Fibroblast of the conjunctiva (primary cell): ENCODE measurements around the gene PDZRN3.
"Not testable (repeated sequence)": the region's sequence is repeated elsewhere in the genome, so short reads cannot be mapped to it uniquely, and the experiment has no call there.

Experiments used
- DNase-seq: peaks from one replicate; pipeline ENCODE4 v3.0.0-alpha.2; 2010; ENCODE audit warnings: low read depth

PDZRN3 gene

DNA sequence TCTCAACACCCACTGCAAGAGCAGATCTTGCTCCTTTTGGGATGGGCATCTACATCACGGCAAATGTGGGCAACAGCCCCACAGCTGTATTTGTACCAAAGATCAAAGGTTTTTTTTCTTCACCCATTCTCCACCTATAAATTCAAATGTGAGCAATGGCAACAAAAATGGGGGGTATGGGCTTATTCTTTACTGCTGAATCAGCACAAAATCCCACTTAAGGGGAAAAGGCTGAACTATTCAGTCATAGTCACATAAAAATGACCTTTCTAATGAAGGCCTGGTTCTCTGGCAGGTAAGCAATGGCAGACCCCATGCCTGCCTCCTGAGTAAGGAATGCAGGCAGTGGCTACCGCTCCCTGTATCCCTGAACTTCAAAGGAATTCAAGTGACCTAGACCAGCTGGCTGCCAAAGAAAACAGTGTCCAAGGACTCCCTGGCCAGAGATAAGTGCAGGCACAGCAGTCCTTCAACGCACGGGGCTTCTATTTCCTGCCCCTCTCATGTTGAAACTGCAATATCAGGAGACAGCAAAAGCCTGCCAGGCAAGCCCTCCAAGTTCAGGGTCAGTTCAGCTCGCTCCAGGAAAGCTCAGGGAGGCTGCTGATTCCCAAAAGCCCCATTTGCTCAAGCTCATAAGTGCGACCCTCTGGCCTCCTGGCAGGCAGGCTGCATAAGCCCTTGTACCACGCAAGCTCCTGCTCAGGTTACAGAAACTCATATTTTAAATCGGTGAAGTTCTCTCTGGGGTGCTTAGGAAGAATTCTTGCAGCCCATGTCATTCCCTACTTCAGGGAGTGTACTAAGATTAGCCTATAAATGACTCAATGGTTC lies 134.1 kb downstream of the PDZRN3 start:
- DNase-seq, result peak; percentile 37

DNA sequence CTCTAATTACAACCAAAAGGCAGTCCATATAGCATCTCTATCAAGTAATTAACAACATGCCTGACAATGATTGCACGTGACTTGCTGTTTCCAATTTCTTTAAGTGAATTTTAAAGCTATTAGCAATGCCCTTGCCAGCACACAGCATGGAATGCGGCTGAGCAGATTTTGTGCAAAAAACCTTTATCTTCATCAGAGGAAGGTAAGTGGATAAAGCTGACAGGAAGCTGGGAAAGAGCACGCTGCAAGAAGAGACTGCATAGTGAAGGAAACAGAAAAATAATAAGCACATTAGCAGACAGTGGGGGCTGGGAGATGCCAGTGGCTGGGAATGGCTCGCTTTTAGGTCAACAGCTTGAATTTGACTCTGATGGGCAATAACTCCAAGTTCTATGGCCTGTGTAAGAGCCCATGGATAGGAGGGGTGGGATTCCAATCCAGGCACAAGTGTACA lies 138.8 kb downstream of the PDZRN3 start:
- DNase-seq, result no peak

GRCh38 chr3:73484656-73485248 lies 140.0 kb downstream of the PDZRN3 start:
- DNase-seq, result no peak

GRCh38 chr3:73481888-73482287 lies 142.9 kb downstream of the PDZRN3 start:
- no peak for DNase-seq

- DNase-seq, result peak; percentile 24
These were observed 144.5 kb downstream of the PDZRN3 start for GRCh38 chr3:73480187-73480672.

GRCh38 chr3:73479325-73479724 lies 145.4 kb downstream of the PDZRN3 start:
- DNase-seq, result no peak

GRCh38 chr3:73478858-73479257 lies 145.9 kb downstream of the PDZRN3 start:
- no peak for DNase-seq

DNA sequence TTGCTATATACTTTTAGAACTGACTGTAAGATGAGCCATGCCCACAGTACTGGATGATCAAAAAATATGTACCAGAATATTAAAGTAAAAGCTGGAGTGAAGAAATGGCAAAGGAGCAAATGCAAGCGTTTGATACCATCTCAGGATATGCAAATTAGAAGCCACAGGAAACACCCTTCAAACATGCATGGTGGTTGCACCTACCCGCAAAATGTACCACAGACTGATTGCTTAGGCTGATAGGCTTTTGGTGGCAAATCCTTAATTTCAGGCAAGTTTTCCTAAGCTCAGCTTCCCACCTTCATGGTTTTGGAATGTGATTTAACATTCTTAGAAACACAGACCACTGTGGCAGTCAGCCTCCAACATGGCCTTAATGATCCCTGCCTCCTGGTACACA lies 149.0 kb downstream of the PDZRN3 start:
- no peak for DNase-seq

DNA sequence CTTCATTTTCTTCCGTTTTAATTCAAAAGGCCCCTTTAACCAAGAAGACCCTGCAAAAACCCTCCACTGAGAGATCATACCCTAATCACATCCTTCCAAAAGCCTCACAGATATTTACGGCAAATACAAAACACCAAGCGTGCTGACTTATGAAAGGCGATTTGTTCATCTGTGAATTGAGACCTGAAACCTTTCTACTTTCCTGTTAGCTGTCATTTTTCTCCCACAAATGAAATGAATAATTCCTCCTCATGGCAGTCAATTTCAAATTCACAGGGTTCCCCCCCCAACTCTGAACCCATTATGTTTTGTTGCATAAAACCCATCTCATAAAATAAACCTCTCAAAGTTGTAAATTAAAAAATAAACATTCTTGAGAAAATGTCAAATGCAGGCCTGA lies 149.6 kb downstream of the PDZRN3 start:
- no peak for DNase-seq

- no peak for DNase-seq
These were observed 150.1 kb downstream of the PDZRN3 start for GRCh38 chr3:73474619-73475018.

- no peak for DNase-seq
These were observed 150.8 kb downstream of the PDZRN3 start for GRCh38 chr3:73473898-73474416.

GRCh38 chr3:73473181-73473897 lies 151.4 kb downstream of the PDZRN3 start:
- no peak for DNase-seq

GRCh38 chr3:73471986-73472787 lies 152.6 kb downstream of the PDZRN3 start:
- DNase-seq, result no peak

DNA sequence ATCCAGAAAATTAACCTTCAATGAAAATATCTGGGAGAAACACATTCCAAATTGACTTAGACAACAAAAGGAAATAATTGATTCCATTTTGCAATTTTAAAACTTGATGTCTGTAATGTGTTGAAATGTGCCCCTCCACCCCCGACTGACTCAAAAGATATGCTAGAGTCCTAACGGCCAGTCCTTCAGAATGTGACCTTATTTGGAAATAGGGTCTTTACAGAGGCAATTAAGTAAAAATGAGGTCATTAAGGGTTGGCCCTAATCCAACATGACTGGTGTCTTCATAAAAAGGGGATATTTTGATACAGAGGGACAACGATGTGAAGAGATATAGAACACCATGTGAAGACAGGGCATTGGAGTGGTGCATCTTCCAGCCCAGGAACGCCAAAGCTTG lies 153.9 kb downstream of the PDZRN3 start:
- no peak for DNase-seq

DNA sequence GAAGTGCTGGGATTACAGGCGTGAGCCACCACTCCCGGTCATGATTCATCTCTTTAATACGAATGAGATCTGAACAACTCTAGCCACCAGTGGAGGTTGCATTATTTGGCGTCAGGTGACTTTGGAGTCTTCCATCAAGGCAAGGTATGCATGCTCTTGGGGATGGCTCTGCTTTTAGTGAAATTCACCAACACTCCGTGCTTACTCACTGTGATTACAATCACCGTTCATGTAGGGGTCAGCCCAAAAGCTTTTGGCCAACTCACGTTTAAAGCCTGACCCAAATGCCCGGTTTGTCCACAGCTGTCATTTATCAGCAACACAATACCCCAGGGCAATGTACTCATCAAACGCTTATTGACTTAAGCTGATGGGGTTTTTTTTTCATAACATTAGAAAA lies 155.4 kb downstream of the PDZRN3 start:
- no peak for DNase-seq

DNA sequence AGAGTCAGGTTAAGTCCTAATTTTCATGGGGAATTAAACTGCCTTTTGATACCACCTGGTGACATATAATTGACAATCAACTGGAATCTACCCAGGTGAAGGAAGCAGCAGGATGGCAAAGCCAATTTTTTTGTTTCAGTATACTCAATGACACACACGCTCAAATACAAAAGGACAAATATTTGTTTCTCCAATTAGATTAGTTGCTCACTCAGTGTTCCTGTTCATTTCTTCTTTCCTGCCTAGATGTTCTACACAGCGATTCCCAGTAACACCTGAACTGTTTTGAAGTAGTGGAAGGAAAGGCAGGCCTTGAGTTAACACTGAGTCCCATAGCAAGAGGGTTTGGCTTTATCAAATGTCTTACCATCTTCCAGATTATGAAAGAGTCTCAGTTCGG lies 157.5 kb downstream of the PDZRN3 start:
- no peak for DNase-seq

- DNase-seq, result no peak
These were observed 158.8 kb downstream of the PDZRN3 start for GRCh38 chr3:73465926-73466325.

DNA sequence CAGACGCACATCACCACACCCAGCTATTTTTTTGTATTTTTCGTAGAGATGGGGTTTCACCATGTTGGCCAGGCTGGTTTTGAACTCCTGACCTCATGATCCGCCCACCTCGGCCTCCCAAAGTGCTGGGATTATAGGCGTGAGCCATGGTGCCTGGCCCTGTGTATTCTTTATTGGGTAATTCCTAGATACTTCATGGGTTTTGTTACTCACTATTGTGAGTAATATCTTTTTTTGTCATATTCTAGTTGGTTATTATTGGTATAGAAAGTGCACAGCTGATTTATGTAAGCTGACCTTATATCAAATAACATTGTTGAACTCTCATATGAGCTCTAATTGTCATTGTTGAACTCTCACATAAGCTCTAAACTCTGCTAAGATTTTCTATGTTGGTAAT lies 160.6 kb downstream of the PDZRN3 start:
- not testable (repeated sequence) for DNase-seq

DNA sequence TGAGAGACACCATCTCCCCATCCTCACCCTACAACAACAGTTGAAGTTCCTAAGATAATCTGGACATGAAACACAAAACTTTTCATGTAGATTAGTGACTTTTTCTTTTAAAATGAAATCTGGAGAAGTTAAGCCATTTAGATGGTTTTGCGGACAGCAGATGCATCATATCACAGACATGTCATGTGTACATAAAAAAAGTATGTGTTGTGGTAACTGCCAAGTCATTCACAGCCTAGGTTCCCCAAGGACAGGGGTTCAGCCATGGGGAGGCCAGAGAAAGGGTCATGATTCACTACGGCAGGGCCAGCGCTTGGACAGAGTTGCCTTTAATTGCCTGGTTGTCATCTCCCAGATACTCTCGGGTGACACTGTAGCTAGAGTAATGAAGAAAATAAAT lies 163.2 kb downstream of the PDZRN3 start:
- no peak for DNase-seq

DNA sequence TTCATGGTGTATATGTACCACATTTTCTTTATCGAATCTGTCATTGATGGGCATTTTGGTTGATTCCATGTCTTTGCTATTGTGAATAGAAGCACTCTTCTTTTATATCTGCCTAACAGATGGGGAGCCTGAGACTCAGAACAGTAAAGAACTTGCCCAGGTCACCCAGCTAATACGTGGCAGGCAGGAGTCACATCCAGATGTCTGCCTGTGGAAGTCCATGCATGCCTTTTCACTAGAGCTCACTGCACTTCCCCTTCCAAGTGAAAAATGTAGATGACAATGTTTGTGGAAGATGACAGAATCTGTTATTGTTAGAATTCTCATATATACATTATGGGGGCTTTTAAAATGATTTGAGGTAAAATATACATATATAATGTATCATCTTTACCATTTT lies 165.0 kb downstream of the PDZRN3 start:
- no peak for DNase-seq

DNA sequence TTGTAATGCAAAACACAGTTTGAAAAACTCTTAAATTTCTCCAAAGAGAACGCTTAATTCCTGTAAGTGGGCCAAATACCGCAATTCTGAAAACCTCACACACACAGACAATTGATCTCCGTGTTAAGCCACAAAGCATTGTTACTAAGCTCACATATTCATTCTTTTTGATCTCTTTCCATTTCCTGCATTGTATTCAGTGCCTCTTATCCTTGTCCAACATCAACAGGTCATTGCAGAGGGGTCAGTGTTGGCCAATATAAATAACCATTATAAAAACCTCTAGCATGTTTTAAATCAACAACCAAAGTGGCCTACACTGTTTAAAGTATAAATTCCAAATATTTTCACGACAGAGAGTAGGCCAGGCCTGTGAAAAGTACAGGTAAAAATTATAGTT lies 171.1 kb downstream of the PDZRN3 start:
- peak; percentile 8 for DNase-seq

DNA sequence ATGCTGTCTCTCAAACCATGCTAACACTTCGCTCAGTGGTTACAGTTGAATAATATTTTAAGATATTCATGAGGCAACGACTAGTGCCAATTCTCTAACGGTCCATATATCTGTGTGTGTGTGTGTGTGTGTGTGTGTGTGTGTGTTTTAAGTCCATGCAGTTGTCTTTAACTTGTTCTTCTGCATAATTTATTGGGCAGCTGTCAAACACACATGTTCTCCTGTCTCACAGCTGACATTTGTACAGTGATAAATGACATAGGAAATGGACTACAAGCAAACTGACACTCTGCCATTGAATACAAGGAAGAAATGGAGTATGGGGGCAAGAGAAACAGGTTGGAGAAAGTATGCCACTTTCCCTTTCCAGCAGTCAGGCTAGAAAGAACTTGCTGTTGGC lies 172.0 kb downstream of the PDZRN3 start:
- DNase-seq, result no peak
